ENCODE measurements around the gene PRUNE2.

Gene PRUNE2

GRCh38 chr9:76629205-76629990 lies 276.5 kb downstream of the PRUNE2 start:
- H3K27ac Mint-ChIP-seq = no peak overlapping the region
- H3K36me3 Mint-ChIP-seq = no peaks in the 10 kb centered on the region
- no peak overlapping the region for H3K4me3 Mint-ChIP-seq
- no peaks in the 10 kb centered on the region for H3K9me3 Mint-ChIP-seq (ENCODE audit: low read depth)
- H3K4me1 Mint-ChIP-seq (ENCODE audit: low read depth) = no peaks in the 10 kb centered on the region
- H3K27me3 Mint-ChIP-seq = peaks cover 7% of the 10 kb centered on the region

GRCh38 chr9:76628155-76628554 lies 277.8 kb downstream of the PRUNE2 start:
- Mint-ChIP-seq H3K27ac (no peak overlapping the region), H3K4me3 (no peak overlapping the region), H3K27me3 (peaks cover 10% of the 10 kb centered on the region)

DNA sequence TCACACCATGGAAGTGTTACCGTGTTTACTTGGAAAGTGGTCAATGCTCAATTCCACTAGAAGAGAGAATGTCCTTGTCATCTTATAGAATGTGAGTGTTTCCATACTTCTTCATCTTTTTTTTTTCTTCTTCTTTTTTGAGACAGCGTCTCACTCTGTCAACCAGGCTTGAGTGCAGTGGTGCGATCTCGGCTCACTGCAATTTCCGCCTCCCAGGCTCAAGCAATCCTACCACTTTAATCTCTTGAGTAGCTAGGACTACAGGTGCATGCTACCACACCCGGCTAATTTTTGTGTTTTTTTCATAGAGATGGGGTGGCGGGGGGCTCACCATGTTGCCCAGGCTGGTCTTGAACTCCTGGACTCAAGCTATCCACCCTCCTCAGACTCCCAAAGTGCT lies 278.9 kb downstream of the PRUNE2 start:
- no peaks in the 10 kb centered on the region for H3K9me3 Mint-ChIP-seq (ENCODE audit: low read depth)
- no peak overlapping the region for H3K27ac Mint-ChIP-seq
- H3K36me3 Mint-ChIP-seq = no peaks in the 10 kb centered on the region
- H3K27me3 Mint-ChIP-seq = peaks cover 10% of the 10 kb centered on the region
- H3K4me1 Mint-ChIP-seq (ENCODE audit: low read depth) = no peaks in the 10 kb centered on the region
- H3K4me3 Mint-ChIP-seq = no peak overlapping the region

More at GRCh38 chr9:76628155-76628554, 277.8 kb downstream of the PRUNE2 start:
- no peaks in the 10 kb centered on the region for H3K4me1 Mint-ChIP-seq (ENCODE audit: low read depth)
- H3K9me3 Mint-ChIP-seq (ENCODE audit: low read depth) = no peaks in the 10 kb centered on the region
- H3K36me3 Mint-ChIP-seq = no peaks in the 10 kb centered on the region

- H3K27ac Mint-ChIP-seq = no peak overlapping the region
- no peaks in the 10 kb centered on the region for H3K36me3 Mint-ChIP-seq
- no peaks in the 10 kb centered on the region for H3K4me1 Mint-ChIP-seq (ENCODE audit: low read depth)
- H3K4me3 Mint-ChIP-seq = no peak overlapping the region
- no peaks in the 10 kb centered on the region for H3K9me3 Mint-ChIP-seq (ENCODE audit: low read depth)
- H3K27me3 Mint-ChIP-seq = peaks cover 11% of the 10 kb centered on the region
These were observed 279.8 kb downstream of the PRUNE2 start for GRCh38 chr9:76626141-76626540.

GRCh38 chr9:76624391-76625048 lies 281.4 kb downstream of the PRUNE2 start:
- Mint-ChIP-seq H3K27me3 (peaks cover 15% of the 10 kb centered on the region), H3K4me3 (no peak overlapping the region)

DNA sequence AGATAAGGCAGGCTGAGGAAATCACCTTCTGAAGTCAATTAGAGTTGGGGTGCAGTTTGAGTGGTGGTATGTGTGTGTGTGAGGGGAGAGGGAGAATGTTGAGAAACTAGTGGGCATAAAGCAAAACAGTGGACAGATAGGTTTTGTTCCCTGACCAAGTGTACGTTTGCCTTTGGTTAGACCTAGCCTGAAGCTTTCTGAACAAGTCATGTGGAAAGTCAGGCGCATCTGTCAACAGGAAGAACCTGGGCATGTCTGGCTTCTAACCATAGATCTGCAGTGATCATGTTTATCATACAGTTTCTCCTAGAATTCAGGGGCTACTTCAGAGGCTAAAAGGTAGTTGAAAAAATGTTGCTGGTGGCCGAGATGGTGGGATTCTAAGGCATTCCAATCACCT lies 284.9 kb downstream of the PRUNE2 start:
- no peaks in the 10 kb centered on the region for H3K36me3 Mint-ChIP-seq
- no peak overlapping the region for H3K27ac Mint-ChIP-seq
- H3K27me3 Mint-ChIP-seq = peaks cover 18% of the 10 kb centered on the region
- H3K4me3 Mint-ChIP-seq = no peak overlapping the region
- H3K4me1 Mint-ChIP-seq (ENCODE audit: low read depth) = no peaks in the 10 kb centered on the region
- H3K9me3 Mint-ChIP-seq (ENCODE audit: low read depth) = no peaks in the 10 kb centered on the region

More at GRCh38 chr9:76624391-76625048, 281.4 kb downstream of the PRUNE2 start:
- no peaks in the 10 kb centered on the region for H3K4me1 Mint-ChIP-seq (ENCODE audit: low read depth)
- no peaks in the 10 kb centered on the region for H3K36me3 Mint-ChIP-seq
- no peaks in the 10 kb centered on the region for H3K9me3 Mint-ChIP-seq (ENCODE audit: low read depth)
- H3K27ac Mint-ChIP-seq = no peak overlapping the region

- Mint-ChIP-seq H3K4me3 (no peak overlapping the region), H3K4me1 (ENCODE audit: low read depth) (no peaks in the 10 kb centered on the region), H3K27ac (no peak overlapping the region), H3K9me3 (ENCODE audit: low read depth) (no peaks in the 10 kb centered on the region), H3K27me3 (peaks cover 19% of the 10 kb centered on the region), H3K36me3 (no peaks in the 10 kb centered on the region)
These were observed 285.3 kb downstream of the PRUNE2 start for GRCh38 chr9:76620581-76620980.

- Mint-ChIP-seq H3K4me3 (no peak overlapping the region), H3K27me3 (peaks cover 22% of the 10 kb centered on the region), H3K27ac (no peak overlapping the region), H3K9me3 (ENCODE audit: low read depth) (no peaks in the 10 kb centered on the region), H3K4me1 (ENCODE audit: low read depth) (peaks cover 8% of the 10 kb centered on the region), H3K36me3 (peaks cover 2% of the 10 kb centered on the region)
These were observed 286.3 kb downstream of the PRUNE2 start for GRCh38 chr9:76619640-76620039.

DNA sequence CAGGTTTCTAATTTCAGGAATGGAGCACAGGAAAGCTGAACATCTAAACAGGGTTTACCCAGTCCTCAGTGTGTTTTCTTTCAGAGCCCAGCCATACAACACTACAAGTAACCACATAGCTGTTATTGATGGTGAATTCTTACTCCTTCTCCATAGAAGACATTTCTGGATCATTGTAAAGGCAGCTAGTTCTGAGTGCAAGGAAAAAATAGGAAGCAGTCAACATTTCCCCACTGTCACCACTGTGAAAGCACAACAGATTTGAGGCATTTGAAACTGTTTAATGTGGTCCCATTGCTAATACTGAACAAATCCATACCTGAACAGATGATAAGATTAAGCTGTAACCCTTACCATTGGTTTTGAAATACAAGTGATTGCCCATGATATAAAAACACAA lies 286.7 kb downstream of the PRUNE2 start:
- H3K4me3 Mint-ChIP-seq = no peak overlapping the region
- H3K36me3 Mint-ChIP-seq = peaks cover 2% of the 10 kb centered on the region
- H3K27ac Mint-ChIP-seq = no peak overlapping the region
- peaks cover 8% of the 10 kb centered on the region for H3K4me1 Mint-ChIP-seq (ENCODE audit: low read depth)
- peaks cover 22% of the 10 kb centered on the region for H3K27me3 Mint-ChIP-seq
- no peaks in the 10 kb centered on the region for H3K9me3 Mint-ChIP-seq (ENCODE audit: low read depth)

DNA sequence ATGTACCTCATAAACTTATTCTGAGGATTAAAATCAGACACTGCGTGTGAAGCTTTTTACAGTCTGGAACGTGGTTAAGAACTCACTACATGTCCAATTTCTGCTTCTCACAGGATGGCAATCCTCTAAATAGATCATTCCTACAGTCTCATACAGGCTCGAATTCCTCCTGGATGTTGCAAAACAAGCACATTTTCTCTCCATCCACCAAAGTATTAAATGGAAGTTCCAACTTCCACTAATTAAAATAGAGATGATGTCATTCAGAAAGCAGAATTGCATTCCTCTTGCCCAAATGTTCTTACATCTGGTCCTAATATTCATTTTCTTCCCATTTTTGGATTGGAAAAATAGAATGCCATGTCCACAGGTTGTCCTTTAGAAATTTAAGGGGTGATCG lies 287.2 kb downstream of the PRUNE2 start:
- peaks cover 2% of the 10 kb centered on the region for H3K36me3 Mint-ChIP-seq
- H3K4me1 Mint-ChIP-seq (ENCODE audit: low read depth) = peaks cover 8% of the 10 kb centered on the region
- no peak overlapping the region for H3K4me3 Mint-ChIP-seq

DNA sequence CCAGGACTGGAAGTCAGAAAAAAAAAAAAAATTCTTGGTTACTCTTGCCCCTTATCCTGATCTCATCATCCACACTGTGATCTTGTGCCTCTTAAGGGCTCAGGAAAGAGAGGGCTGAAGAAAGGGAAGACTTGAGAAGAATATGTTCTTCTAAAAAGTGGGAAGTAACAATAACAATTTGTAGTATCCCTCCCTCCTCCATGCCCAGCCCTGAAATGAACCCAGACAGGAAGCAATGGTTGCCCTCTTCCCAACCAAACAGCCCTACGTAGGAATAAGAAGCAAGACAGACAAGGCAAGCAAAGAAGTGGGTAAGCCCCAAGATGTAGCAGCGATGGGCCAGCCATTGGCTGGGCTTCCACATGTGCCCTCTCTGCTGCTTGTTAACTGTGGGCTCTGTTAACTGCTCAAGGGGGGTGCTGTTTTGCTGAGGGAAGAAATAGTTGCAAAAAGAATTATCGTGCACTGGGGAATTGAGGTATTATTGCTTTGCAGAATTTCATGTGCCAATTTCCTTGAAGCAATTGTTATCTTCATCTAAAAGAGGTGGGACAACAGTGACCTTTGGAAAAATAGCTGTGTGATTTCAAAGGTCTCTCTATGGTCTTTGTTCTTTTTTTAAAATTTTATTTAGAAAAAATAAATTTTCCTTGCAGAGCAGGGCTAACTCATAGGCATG lies 288.3 kb downstream of the PRUNE2 start:
- peaks cover 19% of the 10 kb centered on the region for H3K27me3 Mint-ChIP-seq
- no peak overlapping the region for H3K4me3 Mint-ChIP-seq
- H3K27ac Mint-ChIP-seq = no peak overlapping the region
- peaks cover 2% of the 10 kb centered on the region for H3K36me3 Mint-ChIP-seq
- H3K4me1 Mint-ChIP-seq (ENCODE audit: low read depth) = peaks cover 8% of the 10 kb centered on the region
- H3K9me3 Mint-ChIP-seq (ENCODE audit: low read depth) = no peaks in the 10 kb centered on the region

More for the DNA sequence above, 287.2 kb downstream of the PRUNE2 start:
- Mint-ChIP-seq H3K27ac (no peak overlapping the region), H3K27me3 (peaks cover 19% of the 10 kb centered on the region), H3K9me3 (ENCODE audit: low read depth) (no peaks in the 10 kb centered on the region)

DNA sequence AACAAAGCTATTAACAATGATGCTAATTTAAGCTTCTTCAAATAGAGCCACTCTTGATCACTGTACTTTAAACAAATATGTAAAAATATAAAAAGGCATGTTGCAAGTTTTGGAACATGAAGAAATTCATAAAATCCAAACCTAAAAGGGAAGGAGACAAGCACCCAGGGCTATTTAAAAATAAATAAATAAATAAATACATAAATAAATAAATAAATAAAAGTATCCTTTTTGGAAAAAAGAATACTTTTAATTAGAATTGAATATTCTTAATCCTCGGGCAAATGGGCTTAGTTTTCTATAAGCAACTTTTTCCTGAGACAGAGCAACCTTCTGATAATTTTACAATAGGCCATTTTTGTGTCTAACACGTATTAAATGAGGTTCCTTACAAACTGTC lies 289.1 kb downstream of the PRUNE2 start:
- Mint-ChIP-seq H3K36me3 (peaks cover 2% of the 10 kb centered on the region), H3K4me3 (no peak overlapping the region), H3K4me1 (ENCODE audit: low read depth) (peaks cover 8% of the 10 kb centered on the region), H3K27me3 (peaks cover 19% of the 10 kb centered on the region), H3K27ac (no peak overlapping the region), H3K9me3 (ENCODE audit: low read depth) (no peaks in the 10 kb centered on the region)

DNA sequence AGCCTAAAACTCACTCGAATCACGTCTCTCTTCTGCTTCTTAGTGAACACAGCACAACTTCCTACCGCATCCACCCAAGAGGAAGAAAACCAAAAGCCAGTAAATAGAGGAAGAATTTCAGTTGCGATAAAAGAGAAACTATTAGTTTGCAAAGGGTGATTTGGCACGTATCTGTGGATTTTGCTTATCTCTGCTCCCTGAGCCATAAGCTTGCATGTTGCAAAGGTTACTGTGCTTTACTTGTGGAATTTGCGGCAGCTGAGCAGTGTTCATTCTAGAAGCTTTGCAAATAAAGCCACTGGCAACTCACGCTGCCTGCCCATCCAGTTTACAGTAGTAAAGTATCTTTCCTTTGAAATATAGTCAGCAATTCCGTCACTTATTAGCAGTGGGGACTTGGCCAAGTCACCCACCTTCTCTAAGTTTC lies 290.7 kb downstream of the PRUNE2 start:
- Mint-ChIP-seq H3K36me3 (peaks cover 2% of the 10 kb centered on the region), H3K9me3 (ENCODE audit: low read depth) (no peaks in the 10 kb centered on the region), H3K27me3 (peaks cover 14% of the 10 kb centered on the region)

DNA sequence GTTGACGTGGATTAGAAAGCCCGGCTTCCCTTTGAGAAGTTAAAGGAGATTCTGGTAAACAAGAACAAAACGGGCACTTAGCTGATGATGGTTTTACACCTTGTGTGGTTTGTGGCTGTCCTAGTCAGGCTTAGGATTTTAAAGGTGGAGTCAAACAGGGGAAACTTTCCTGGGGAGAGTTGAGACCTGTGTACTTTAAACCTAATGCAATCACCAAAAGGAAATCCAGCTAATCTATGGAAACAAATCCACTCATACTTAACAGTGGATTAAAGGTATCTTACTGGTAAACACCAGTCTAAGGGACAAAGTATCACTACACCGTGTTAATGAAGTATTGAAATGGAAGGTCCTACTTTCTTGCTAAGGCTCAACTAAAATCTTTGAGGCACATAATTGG lies 291.9 kb downstream of the PRUNE2 start:
- H3K27me3 Mint-ChIP-seq = peaks cover 13% of the 10 kb centered on the region
- no peaks in the 10 kb centered on the region for H3K9me3 Mint-ChIP-seq (ENCODE audit: low read depth)
- no peak overlapping the region for H3K4me3 Mint-ChIP-seq
- H3K27ac Mint-ChIP-seq = no peak overlapping the region
- H3K36me3 Mint-ChIP-seq = peaks cover 2% of the 10 kb centered on the region
- peaks cover 8% of the 10 kb centered on the region for H3K4me1 Mint-ChIP-seq (ENCODE audit: low read depth)

More for the DNA sequence above, 290.7 kb downstream of the PRUNE2 start:
- Mint-ChIP-seq H3K4me1 (ENCODE audit: low read depth) (peaks cover 8% of the 10 kb centered on the region), H3K4me3 (no peak overlapping the region), H3K27ac (no peak overlapping the region)

DNA sequence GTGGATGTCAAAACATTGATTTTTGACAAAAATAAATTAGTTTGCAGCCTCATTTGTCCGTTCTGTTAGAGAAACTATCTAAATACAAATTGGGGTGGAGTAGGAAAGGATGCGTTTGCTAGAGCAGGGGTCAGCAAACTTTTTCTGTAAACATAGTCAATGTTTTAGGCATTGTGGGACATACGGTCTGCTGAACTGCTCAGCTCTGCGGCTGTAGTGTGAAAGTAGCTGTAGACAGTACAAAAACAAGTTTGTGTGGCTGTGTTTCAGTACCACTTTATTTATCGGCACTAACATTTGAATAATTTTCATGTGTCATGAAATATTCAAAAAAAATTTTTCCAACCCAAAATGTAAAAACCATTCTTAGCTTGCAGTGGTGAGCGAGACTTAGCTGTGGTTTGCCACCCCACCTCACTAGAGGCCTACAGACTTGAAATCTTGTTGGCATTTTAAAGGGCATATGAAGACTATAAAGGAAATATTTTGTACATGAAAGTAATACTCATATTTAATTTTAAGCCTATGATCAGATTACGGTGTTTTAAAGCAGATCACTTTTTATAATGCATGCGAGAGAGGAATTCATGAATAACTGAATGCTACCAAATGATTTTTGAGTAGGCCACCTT lies 292.6 kb downstream of the PRUNE2 start:
- Mint-ChIP-seq H3K27me3 (peaks cover 9% of the 10 kb centered on the region), H3K27ac (no peak overlapping the region), H3K4me3 (no peak overlapping the region), H3K36me3 (peaks cover 2% of the 10 kb centered on the region), H3K9me3 (ENCODE audit: low read depth) (no peaks in the 10 kb centered on the region), H3K4me1 (ENCODE audit: low read depth) (peaks cover 8% of the 10 kb centered on the region)

Measured in activated naive CD8-positive, alpha-beta T cell (primary cell).